ENCODE data around the gene TIMM10. TPM values are rescaled to one million over a fixed set of nuclear protein-coding genes. Genes with fewer than 3 reads are reported as not detected.
"Not testable (repeated sequence)": the region's sequence is repeated elsewhere in the genome, so short reads cannot be mapped to it uniquely, and the experiment has no call there.

The TIMM10 gene
- total RNA-seq, 1 donor from 2014 or later, result 35.3 TPM

- Histone ChIP-seq H3K36me3 (peaks cover 1% of the 10 kb centered on the region), H3K27ac (no peak overlapping the region), H3K4me3 (no peak overlapping the region), H3K4me1 (no peaks in the 10 kb centered on the region), H3K27me3 (ENCODE audit: low read depth) (no peaks in the 10 kb centered on the region), H3K9me3 (no peaks in the 10 kb centered on the region)
- intact Hi-C loops (cut with DNase I), result no loop called here
- no peak for TF ChIP-seq CTCF (IDR thresholded peaks at IDR 0.05)
- ATAC-seq (no peak), DNase-seq (no peak)
Measured at GRCh38 chr11:57542582-57542981, 12.0 kb upstream of the TIMM10 start.

- Histone ChIP-seq H3K4me1 (no peaks in the 10 kb centered on the region), H3K27ac (no peak overlapping the region), H3K9me3 (no peaks in the 10 kb centered on the region), H3K4me3 (no peak overlapping the region), H3K36me3 (no peaks in the 10 kb centered on the region), H3K27me3 (ENCODE audit: low read depth) (no peaks in the 10 kb centered on the region)
- ATAC-seq, result no peak
- no peak for TF ChIP-seq CTCF (IDR thresholded peaks at IDR 0.05)
- no peak for DNase-seq
- intact Hi-C loops (cut with DNase I), result no loop called here
Measured at GRCh38 chr11:57541169-57541568, 10.6 kb upstream of the TIMM10 start.

GRCh38 chr11:57539342-57539741 lies 8.8 kb upstream of the TIMM10 start:
- H3K9me3 ChIP-seq, result no peaks in the 10 kb centered on the region
- ATAC-seq (no peak), DNase-seq (no peak)
- H3K4me1 ChIP-seq, result no peaks in the 10 kb centered on the region
- no peak overlapping the region for H3K27ac ChIP-seq
- intact Hi-C loops (cut with DNase I), result no loop called here
- no peaks in the 10 kb centered on the region for H3K36me3 ChIP-seq
- H3K4me3 ChIP-seq, result no peak overlapping the region
- no peak for TF ChIP-seq CTCF (IDR thresholded peaks at IDR 0.05)
- H3K27me3 ChIP-seq (ENCODE audit: low read depth), result no peaks in the 10 kb centered on the region

- ATAC-seq (peak in 1 of 2 donors; percentile 23), DNase-seq (no peak)
- no peaks in the 10 kb centered on the region for H3K27me3 ChIP-seq (ENCODE audit: low read depth)
- H3K4me1 ChIP-seq, result no peaks in the 10 kb centered on the region
- no peaks in the 10 kb centered on the region for H3K9me3 ChIP-seq
- H3K4me3 ChIP-seq, result no peak within 1 kb of the TSS
- H3K27ac ChIP-seq, result no peak within 1 kb of the TSS
- no peak for TF ChIP-seq CTCF (IDR thresholded peaks at IDR 0.05)
- intact Hi-C loops (cut with DNase I), result no loop called here
- no peaks in the 10 kb centered on the region for H3K36me3 ChIP-seq
Measured at GRCh38 chr11:57536947-57537619, 6.5 kb upstream of the TIMM10 start, which contains the start of gene SMTNL1. SMTNL1 (plus strand) TSS chr11:57537595; CDS start chr11:57542643, 5,048 bp downstream.

GRCh38 chr11:57534449-57534848 lies 3.9 kb upstream of the TIMM10 start:
- intact Hi-C loops (cut with DNase I); H3K9me3 ChIP-seq; H3K4me3 ChIP-seq; DNase-seq; ATAC-seq; H3K27ac ChIP-seq; H3K27me3 ChIP-seq (ENCODE audit: low read depth); H3K36me3 ChIP-seq: not testable (repeated sequence)
- H3K4me1 ChIP-seq, result peaks cover 13% of the 10 kb centered on the region

GRCh38 chr11:57530215-57530595 lies 349 bp downstream of the TIMM10 start:
- peak in 1 of 2 donors; percentile 17 for ATAC-seq

More at GRCh38 chr11:57530215-57530595, 349 bp downstream of the TIMM10 start:
- no peak for TF ChIP-seq CTCF (IDR thresholded peaks at IDR 0.05)
- peak; percentile 51 for DNase-seq
- H3K36me3 ChIP-seq, result peaks cover 15% of the 10 kb centered on the region
- peaks cover 19% of the 10 kb centered on the region for H3K4me1 ChIP-seq
- peak overlapping the region; percentile 75 for H3K27ac ChIP-seq
- intact Hi-C loops (cut with DNase I), result no loop called here
- no peaks in the 10 kb centered on the region for H3K27me3 ChIP-seq (ENCODE audit: low read depth)
- no peaks in the 10 kb centered on the region for H3K9me3 ChIP-seq
- peak overlapping the region; percentile 69 for H3K4me3 ChIP-seq
